GM12878 (cell line): ENCODE measurements around the gene SLC39A2. TPM values are rescaled to one million over a fixed set of nuclear protein-coding genes. Genes with fewer than 3 reads are reported as not detected.

Experiments
- ATAC-seq: fragments of 200-7000 bp; cut with Tn5 transposase; 3 replicates; pipeline ENCODE4 v1.9.1; 2020; ENCODE audit warnings: mild to moderate bottlenecking, moderate library complexity
- BruUV-seq: library from RNA; stranded (reverse); fragments of 400-500 nt; replicated peaks from 2 replicates; lab custom pipeline; 2021; lab: Mats Ljungman, UMichigan
- CTCF ChIA-PET: fragments of 300-600 bp; sonication (Branson Sonifier 250); formaldehyde crosslinking; extraction: SDS; loops from one replicate; lab custom pipeline; 2021; ENCODE audit warnings: inconsistent platforms; lab: Yijun Ruan, JAX
- POLR2A ChIA-PET: fragments of 350-600 bp; formaldehyde crosslinking; extraction: SDS; loops from one replicate; lab custom pipeline; 2021; ENCODE audit warnings: inconsistent platforms; lab: Charles Lee
- RAD21 ChIA-PET: fragments of 300-600 bp; sonication (Branson Sonifier 250); formaldehyde crosslinking; loops from one replicate; lab custom pipeline; 2023; ENCODE audit warnings: antibody characterized with exemption; ENCODE audit not compliant: unreplicated experiment; lab: Charles Lee
- SMC1A ChIA-PET: fragments of 300-600 bp; sonication (Branson Sonifier 250); formaldehyde crosslinking; loops from one replicate; lab custom pipeline; 2023; ENCODE audit not compliant: unreplicated experiment, uncharacterized antibody; lab: Charles Lee
- DNase-seq: peaks from one replicate; pipeline ENCODE4 v3.0.0-alpha.2; 2011; ENCODE audit warnings: low read depth, low spot score
- FAIRE-seq: peaks from 3 replicates; lab custom pipeline; 2011; peaks lifted over from hg19 to GRCh38; lab: Jason Lieb, UNC
- H2AFZ ChIP-seq: 2 replicates; pipeline ENCODE4 v1.6.0; 2011; ENCODE audit warnings: low read depth, low read length, control low read depth; ENCODE audit not compliant: control insufficient read depth
- H3K27ac ChIP-seq: 2 replicates; pipeline ENCODE4 v1.5.1; 2011; ENCODE audit warnings: control low read depth; ENCODE audit not compliant: control insufficient read depth, insufficient read depth
- H3K27me3 ChIP-seq, 2 experiments: replicated peaks in 1 of 2; 2 replicates each; pipeline versions ENCODE4 v1.6.0 to v1.6.1; 2011; ENCODE audit warnings: low read length in 1 of 2; ENCODE audit not compliant: control insufficient read depth in 2 of 2, insufficient read depth in 2 of 2
- H3K36me3 ChIP-seq, 2 experiments: 2 replicates each; pipeline ENCODE4 v1.5.1; 2011; ENCODE audit warnings: low read length in 1 of 2; ENCODE audit not compliant: control insufficient read depth in 2 of 2, insufficient read depth in 2 of 2
- H3K4me1 ChIP-seq: 2 replicates; pipeline ENCODE4 v1.6.1; 2011; ENCODE audit warnings: mild to moderate bottlenecking, low read length, moderate library complexity, mixed read lengths; ENCODE audit not compliant: control insufficient read depth, insufficient read depth
- H3K4me2 ChIP-seq: 2 replicates; pipeline ENCODE4 v1.6.0; 2011; ENCODE audit warnings: control low read depth; ENCODE audit not compliant: control insufficient read depth, insufficient read depth
- H3K4me3 ChIP-seq: fragments of 200-600 bp; sonication (generic); 2 replicates; pipeline ENCODE4 v1.5.1; 2016
- H3K79me2 ChIP-seq: 2 replicates; pipeline ENCODE4 v1.6.0; 2011; ENCODE audit warnings: low read length; ENCODE audit not compliant: control insufficient read depth, insufficient read depth
- H3K9ac ChIP-seq: 2 replicates; pipeline ENCODE4 v1.8.0; 2011; ENCODE audit warnings: low read length, control low read depth, mixed read lengths; ENCODE audit not compliant: control insufficient read depth, insufficient read depth
- H3K9me3 ChIP-seq: replicated peaks from 3 replicates; pipeline ENCODE4 v1.5.1; 2011; ENCODE audit warnings: mild to moderate bottlenecking, low read length; ENCODE audit not compliant: control insufficient read depth, insufficient read depth
- H4K20me1 ChIP-seq: 2 replicates; pipeline ENCODE4 v1.6.0; 2011; ENCODE audit not compliant: control insufficient read depth, insufficient read depth
- BCL3 ChIP-seq: IDR thresholded peaks from 2 replicates; pipeline ENCODE4 v1.6.1; 2011; ENCODE audit warnings: borderline replicate concordance, low read depth, mild to moderate bottlenecking, moderate library complexity, low read length; ENCODE audit not compliant: insufficient read depth, poor library complexity, severe bottlenecking
- CHD2 ChIP-seq: IDR thresholded peaks from 2 replicates; pipeline ENCODE4 v1.6.1; 2011; ENCODE audit warnings: low read depth, low read length, improper control_type of control experiment, borderline replicate concordance
- DPF2 ChIP-seq: fragments of 450-650 bp; IDR thresholded peaks from 2 replicates; pipeline ENCODE4 v1.6.1; 2017; ENCODE audit warnings: mild to moderate bottlenecking
- E2F4 ChIP-seq: IDR thresholded peaks from 2 replicates; pipeline ENCODE4 v1.6.1; 2012; ENCODE audit warnings: low read depth, low read length, improper control_type of control experiment
- JUNB ChIP-seq: IDR thresholded peaks from 2 replicates; pipeline ENCODE4 v1.6.1; 2016; ENCODE audit warnings: antibody characterized with exemption, mild to moderate bottlenecking
- NFXL1 ChIP-seq: fragments of 450-650 bp; IDR thresholded peaks from 2 replicates; pipeline ENCODE4 v1.6.1; 2017; ENCODE audit warnings: antibody characterized with exemption, mild to moderate bottlenecking, borderline replicate concordance
- POLR2AphosphoS5 ChIP-seq: IDR thresholded peaks from 2 replicates; pipeline ENCODE4 v1.6.1; 2011; ENCODE audit warnings: mild to moderate bottlenecking, low read length, inconsistent platforms
- SIX5 ChIP-seq: IDR thresholded peaks from 2 replicates; pipeline ENCODE4 v1.6.1; 2011; ENCODE audit warnings: mild to moderate bottlenecking, low read depth, low read length, moderate library complexity; ENCODE audit not compliant: severe bottlenecking
- SRF ChIP-seq, 2 experiments: IDR thresholded peaks; 2 replicates each; pipeline ENCODE4 v1.6.1; 2011; ENCODE audit warnings: low read depth in 2 of 2, low read length in 2 of 2, mild to moderate bottlenecking in 1 of 2, moderate library complexity in 1 of 2
- TARDBP ChIP-seq: IDR thresholded peaks from 2 replicates; pipeline ENCODE4 v1.6.1; 2016; ENCODE audit warnings: borderline replicate concordance
- ZNF24 ChIP-seq: fragments of 450-650 bp; IDR thresholded peaks from 2 replicates; pipeline ENCODE4 v1.6.1; 2017; ENCODE audit warnings: antibody characterized with exemption, mild to moderate bottlenecking
- WGBS: methylation state at CpG from one replicate; pipeline ENCODE4 v1.1.6; 2016; ENCODE audit warnings: low lambda C conversion rate; ENCODE audit not compliant: insufficient replicate concordance, insufficient coverage; ENCODE audit errors: missing lambda C conversion rate; 5-methylcytosine and 5-hydroxymethylcytosine counted together
- in situ Hi-C: fragments of 300-500 bp; cut with MboI; formaldehyde crosslinking; loops from 9 replicates; pipeline ENCODE4 v1.14.3; 2018; ENCODE audit warnings: mixed read lengths
- intact Hi-C: fragments of 100-400 bp; cut with micrococcal nuclease; formaldehyde crosslinking; loops from one replicate; pipeline ENCODE4 v1.14.2; 2022; ENCODE audit not compliant: unreplicated experiment
- polyA plus RNA-seq, 11 experiments: library from polyadenylated mRNA; depleted of rRNA in 4 of 11; unstranded in 6 of 11; stranded (reverse) in 5 of 11; fragments of >200 nt; fragmentation: Nextera tagmentation in 4 of 11; fragmentation: Illumina TruSeq in 1 of 11; extraction: Ambion mirVana in 4 of 11; extraction: Trizol in 1 of 11; gene quantifications; 1 replicate in 1 of 11; 2 replicates in 10 of 11; pipeline versions ENCODE4 v1.2.1 to v1.2.3, GENCODE V29; 2011 to 2016; ENCODE audit warnings: inconsistent platforms in 2 of 11, missing spikeins in 2 of 11, low read depth in 1 of 11
- total RNA-seq, 4 experiments: library from RNA; depleted of rRNA in 3 of 4; stranded (reverse); fragments of >200 nt in 3 of 4; fragmentation: Illumina TruSeq in 1 of 4; extraction: Trizol in 1 of 4; gene quantifications; 2 replicates each; pipeline versions ENCODE4 v1.2.1 to v1.2.3, GENCODE V29; 2013 to 2021

Gene SLC39A2
- total and polyA plus RNA-seq, 10 of the 15 experiments (the other 5 are each of a cell fraction or from before 2014, with no cell fraction given) = 0.06 to 0.14 (median 0.11) TPM; not detected in 6

GRCh38 chr14:20971705-20972021 is 27.4 kb upstream of the SLC39A2 start:
- H3K9ac ChIP-seq = no peak overlapping the region
- FAIRE-seq (no peak), ATAC-seq (peak; percentile 43; the same call in 2 of the 3 replicates), DNase-seq (no peak)
- no peaks in the 10 kb centered on the region for H3K4me1 ChIP-seq
- no peaks in the 10 kb centered on the region for H3K9me3 ChIP-seq
- CTCF ChIA-PET = interaction anchor here (0.5 to 5.2 kb wide), 20 partner anchors 7 to 508 kb away, joined by 3 to 61 read pairs (median 5); partner anchors contain the start of gene ARHGEF40
- H2AFZ ChIP-seq = peak overlapping the region; percentile 63
- in situ Hi-C loops (no loop called here), intact Hi-C loops (loop anchor here (1.0 to 2.0 kb wide), 2 partner anchors 113 to 274 kb away; no protein-coding TSS in a partner anchor)
- H4K20me1 ChIP-seq = no peaks in the 10 kb centered on the region
- no TSS peak for BruUV-seq
- RAD21 ChIA-PET = interaction anchor here (1.4 to 1.9 kb wide), 4 partner anchors 11 to 279 kb away, joined by 3 to 10 read pairs (median 5); no protein-coding TSS in a partner anchor
- H3K27me3 ChIP-seq = no peaks in the 10 kb centered on the region; a peak in 1 of 4 replicates
- no peaks in the 10 kb centered on the region for H3K36me3 ChIP-seq
- H3K27ac ChIP-seq = no peak overlapping the region
- H3K4me2 ChIP-seq = peak overlapping the region; percentile 71
- 11% methylated on average over 8 of the region's 8 CpGs for WGBS
- POLR2A ChIA-PET = no interaction called here
- TF ChIP-seq CHD2 = no peak
- no peak for TF ChIP-seq E2F4
- no peak for TF ChIP-seq SIX5
- TF ChIP-seq POLR2AphosphoS5 = no peak
- TF ChIP-seq JUNB = no peak
- TF ChIP-seq BCL3 = no peak
- TF ChIP-seq ZNF24 = no peak
- no peak for TF ChIP-seq TARDBP
- no peak for TF ChIP-seq SRF (IDR thresholded peaks at IDR 0.05; ENCODE audit: low read depth in 2 of 2, low read length in 2 of 2)
- TF ChIP-seq DPF2 = no peak
- no peak for TF ChIP-seq NFXL1
- 0 out of 2 replicates have a peak overlapping the region, but pooled peaks have one; percentile 60 for H3K4me3 ChIP-seq
- SMC1A ChIA-PET = interaction anchor here (2.3 kb wide), 1 partner anchor 113 kb away, joined by 20 read pairs; no protein-coding TSS in a partner anchor
- H3K79me2 ChIP-seq = no peaks in the 10 kb centered on the region
